Smooth muscle cell (in vitro differentiated cells): ENCODE data around the gene SLC2A14. TPM values are rescaled to one million over a fixed set of nuclear protein-coding genes. Genes with fewer than 3 reads are reported as not detected.
"Not testable (repeated sequence)": the region's sequence is repeated elsewhere in the genome, so short reads cannot be mapped to it uniquely, and the experiment has no call there.

ENCODE experiments used
- DNase-seq: peaks from one replicate; lab custom pipeline; 2025; ENCODE audit not compliant: unreplicated experiment; lab: John Stamatoyannopoulos, UW
- H2AFZ ChIP-seq: fragments of 200-600 bp; sonication (generic); 2 replicates; pipeline ENCODE4 v1.6.0; 2016; ENCODE audit warnings: antibody characterized with exemption, low read depth, mild to moderate bottlenecking
- H3F3A ChIP-seq: fragments of 200-600 bp; sonication (generic); 2 replicates; pipeline ENCODE4 v1.6.0; 2017; ENCODE audit warnings: antibody characterized with exemption, low read depth
- H3K27ac ChIP-seq: fragments of 200-600 bp; sonication (generic); 2 replicates; pipeline ENCODE4 v1.5.1; 2016; ENCODE audit warnings: low read depth, mild to moderate bottlenecking
- H3K27me3 ChIP-seq: fragments of 200-600 bp; sonication (generic); 2 replicates; pipeline ENCODE4 v1.6.1; 2016; ENCODE audit warnings: low read depth, mild to moderate bottlenecking
- H3K36me3 ChIP-seq: fragments of 200-600 bp; sonication (generic); 2 replicates; pipeline ENCODE4 v1.5.1; 2016; ENCODE audit warnings: low read depth
- H3K4me1 ChIP-seq: fragments of 200-600 bp; sonication (generic); 2 replicates; pipeline ENCODE4 v1.5.1; 2016; ENCODE audit warnings: low read depth
- H3K4me2 ChIP-seq: fragments of 200-600 bp; sonication (generic); 2 replicates; pipeline ENCODE4 v1.6.0; 2016; ENCODE audit warnings: mild to moderate bottlenecking
- H3K4me3 ChIP-seq: fragments of 200-600 bp; sonication (generic); 2 replicates; pipeline ENCODE4 v1.5.1; 2016; ENCODE audit warnings: mild to moderate bottlenecking
- H3K79me2 ChIP-seq: fragments of 200-600 bp; sonication (generic); 2 replicates; pipeline ENCODE4 v1.6.0; 2016; ENCODE audit warnings: low read depth, mild to moderate bottlenecking
- H3K9ac ChIP-seq: fragments of 200-600 bp; sonication (generic); 2 replicates; pipeline ENCODE4 v1.6.0; 2016; ENCODE audit warnings: low read depth
- H3K9me3 ChIP-seq: fragments of 200-600 bp; sonication (generic); replicated peaks from 2 replicates; pipeline ENCODE4 v1.5.1; 2016; ENCODE audit warnings: low read depth
- H4K20me1 ChIP-seq: fragments of 200-600 bp; sonication (generic); 2 replicates; pipeline ENCODE4 v1.6.0; 2016; ENCODE audit warnings: low read depth
- WGBS: methylation state at CpG from one replicate; pipeline ENCODE4 v1.1.7; 2016; ENCODE audit warnings: low lambda C conversion rate; 5-methylcytosine and 5-hydroxymethylcytosine counted together
- polyA plus RNA-seq: library from polyadenylated mRNA; unstranded; fragments of >200 nt; fragmentation: Nextera tagmentation; extraction: Ambion mirVana; gene quantifications from 2 replicates; pipeline ENCODE4 v1.2.1, GENCODE V29; 2016
- total RNA-seq: library from RNA; depleted of rRNA; stranded (reverse); fragments of >200 nt; gene quantifications from 2 replicates; pipeline ENCODE4 v1.2.3, GENCODE V29; 2014
- TF ChIP-seq, protein P1 (sequence below): fragments of 200-600 bp; sonication (generic); IDR thresholded peaks from 2 replicates; pipeline ENCODE4 v1.5.1; 2017; ENCODE audit warnings: borderline replicate concordance, mild to moderate bottlenecking, antibody characterized with exemption; ENCODE audit not compliant: insufficient read depth, poor library complexity, severe bottlenecking

Gene SLC2A14
- total and polyA plus RNA-seq, 2 experiments from 2014 or later = 2.8 to 8.1 TPM

DNA sequence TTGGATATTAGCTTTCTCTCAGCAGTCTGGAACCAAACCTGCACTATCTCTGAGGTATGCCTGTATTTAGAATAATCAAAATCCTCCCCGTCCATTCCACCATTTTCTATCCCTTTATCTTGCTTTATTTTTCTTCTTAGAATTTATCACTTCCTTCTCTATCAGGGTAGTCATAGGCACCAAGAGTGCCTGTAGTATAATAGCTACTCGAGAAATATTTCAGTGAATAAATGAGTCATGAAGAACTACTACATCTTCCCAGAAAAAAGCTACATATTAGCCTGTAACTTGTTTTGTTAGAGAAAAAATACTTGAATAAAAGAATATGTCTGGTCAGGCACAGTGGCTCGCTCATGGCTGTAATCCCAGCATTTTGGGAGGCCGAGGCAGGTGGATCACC, 4.3 kb downstream of the SLC2A14 start:
- no peak for DNase-seq
- H3K9ac ChIP-seq = no peak overlapping the region
- TF ChIP-seq, protein P1, sequence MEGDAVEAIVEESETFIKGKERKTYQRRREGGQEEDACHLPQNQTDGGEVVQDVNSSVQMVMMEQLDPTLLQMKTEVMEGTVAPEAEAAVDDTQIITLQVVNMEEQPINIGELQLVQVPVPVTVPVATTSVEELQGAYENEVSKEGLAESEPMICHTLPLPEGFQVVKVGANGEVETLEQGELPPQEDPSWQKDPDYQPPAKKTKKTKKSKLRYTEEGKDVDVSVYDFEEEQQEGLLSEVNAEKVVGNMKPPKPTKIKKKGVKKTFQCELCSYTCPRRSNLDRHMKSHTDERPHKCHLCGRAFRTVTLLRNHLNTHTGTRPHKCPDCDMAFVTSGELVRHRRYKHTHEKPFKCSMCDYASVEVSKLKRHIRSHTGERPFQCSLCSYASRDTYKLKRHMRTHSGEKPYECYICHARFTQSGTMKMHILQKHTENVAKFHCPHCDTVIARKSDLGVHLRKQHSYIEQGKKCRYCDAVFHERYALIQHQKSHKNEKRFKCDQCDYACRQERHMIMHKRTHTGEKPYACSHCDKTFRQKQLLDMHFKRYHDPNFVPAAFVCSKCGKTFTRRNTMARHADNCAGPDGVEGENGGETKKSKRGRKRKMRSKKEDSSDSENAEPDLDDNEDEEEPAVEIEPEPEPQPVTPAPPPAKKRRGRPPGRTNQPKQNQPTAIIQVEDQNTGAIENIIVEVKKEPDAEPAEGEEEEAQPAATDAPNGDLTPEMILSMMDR = no peak
- H3K27ac ChIP-seq = no peak overlapping the region
- no peaks in the 10 kb centered on the region for H3K4me1 ChIP-seq
- no peak overlapping the region for H3K4me3 ChIP-seq
- H3K4me2 ChIP-seq = no peak overlapping the region
- WGBS = 75% methylated on average over 4 of the region's 4 CpGs
- H2AFZ ChIP-seq = no peak overlapping the region
- no peaks in the 10 kb centered on the region for H3K9me3 ChIP-seq
- peaks cover 4% of the 10 kb centered on the region for H3F3A ChIP-seq
- H4K20me1 ChIP-seq = no peaks in the 10 kb centered on the region
- H3K79me2 ChIP-seq = no peaks in the 10 kb centered on the region
- H3K27me3 ChIP-seq = no peaks in the 10 kb centered on the region
- H3K36me3 ChIP-seq = no peaks in the 10 kb centered on the region

DNA sequence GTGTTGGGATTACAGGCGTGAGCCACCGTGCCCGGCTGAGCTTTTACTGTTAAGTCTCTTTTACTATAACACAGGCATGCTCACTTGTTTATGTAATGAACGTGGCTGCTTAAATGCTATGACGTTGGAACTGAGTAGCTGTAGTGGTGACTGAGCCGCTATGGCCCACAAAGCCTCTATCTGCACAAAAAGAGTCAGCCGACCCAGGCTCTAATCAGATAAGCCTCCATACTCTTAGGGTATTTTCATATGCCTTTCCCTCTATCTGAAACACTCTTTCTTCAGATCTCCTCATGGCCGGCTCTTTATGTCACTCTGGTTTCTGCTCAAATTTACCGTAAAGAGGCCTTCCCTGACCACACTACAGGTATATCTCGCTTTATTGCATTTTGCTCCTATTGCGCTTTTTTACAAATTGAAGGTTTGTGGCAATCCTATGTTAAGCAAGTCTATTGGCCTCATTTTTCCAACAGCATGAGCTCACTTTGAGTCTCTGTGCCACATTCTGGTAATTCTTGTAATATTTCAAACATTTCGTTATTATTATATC, 8.0 kb downstream of the SLC2A14 start:
- Histone ChIP-seq H3K4me1 (peaks cover 13% of the 10 kb centered on the region), H3F3A (peaks cover 14% of the 10 kb centered on the region), H3K27me3 (no peaks in the 10 kb centered on the region), H2AFZ (no peak overlapping the region), H3K4me3 (no peak overlapping the region), H3K4me2 (no peak overlapping the region), H3K79me2 (no peaks in the 10 kb centered on the region), H3K9ac (no peak overlapping the region), H4K20me1 (no peaks in the 10 kb centered on the region), H3K9me3 (no peaks in the 10 kb centered on the region), H3K36me3 (no peaks in the 10 kb centered on the region), H3K27ac (no peak overlapping the region)
- DNase-seq = no peak
- TF ChIP-seq, protein P1 = no peak
- 55% methylated on average over 12 of the region's 12 CpGs for WGBS

DNA sequence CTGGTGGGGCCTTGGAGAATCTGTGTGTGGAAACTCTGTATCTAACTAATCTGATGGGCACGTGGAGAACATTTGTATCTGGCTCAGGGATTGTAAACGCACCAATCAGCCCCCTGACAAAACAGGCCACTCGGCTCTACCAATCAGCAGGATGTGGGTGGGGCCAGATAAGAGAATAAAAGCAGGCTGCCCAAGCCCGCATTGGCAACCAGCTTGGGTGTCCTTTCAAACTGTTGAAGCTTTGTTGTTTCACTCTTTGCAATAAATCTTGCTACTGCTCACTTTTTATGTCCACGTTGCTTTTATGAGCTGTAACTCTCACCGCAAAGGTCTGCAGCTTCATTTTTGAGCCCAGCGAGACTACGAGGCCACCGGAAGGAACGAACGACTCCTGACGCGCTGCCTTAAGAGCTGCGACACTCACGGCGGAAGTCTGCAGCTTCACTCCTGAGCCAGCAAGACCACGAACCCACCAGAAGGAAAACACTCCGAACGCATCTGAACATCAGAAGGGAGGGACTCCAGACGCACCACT, 9.8 kb downstream of the SLC2A14 start:
- H3K36me3 ChIP-seq, H3K9me3 ChIP-seq, H3K27ac ChIP-seq, H3K27me3 ChIP-seq, H3K79me2 ChIP-seq, H3K4me3 ChIP-seq, H3K4me2 ChIP-seq, H2AFZ ChIP-seq, DNase-seq, H4K20me1 ChIP-seq, H3K9ac ChIP-seq: not testable (repeated sequence)
- WGBS = 65% methylated on average over 20 of the region's 20 CpGs
- H3F3A ChIP-seq = peaks cover 23% of the 10 kb centered on the region
- peaks cover 24% of the 10 kb centered on the region for H3K4me1 ChIP-seq

DNA sequence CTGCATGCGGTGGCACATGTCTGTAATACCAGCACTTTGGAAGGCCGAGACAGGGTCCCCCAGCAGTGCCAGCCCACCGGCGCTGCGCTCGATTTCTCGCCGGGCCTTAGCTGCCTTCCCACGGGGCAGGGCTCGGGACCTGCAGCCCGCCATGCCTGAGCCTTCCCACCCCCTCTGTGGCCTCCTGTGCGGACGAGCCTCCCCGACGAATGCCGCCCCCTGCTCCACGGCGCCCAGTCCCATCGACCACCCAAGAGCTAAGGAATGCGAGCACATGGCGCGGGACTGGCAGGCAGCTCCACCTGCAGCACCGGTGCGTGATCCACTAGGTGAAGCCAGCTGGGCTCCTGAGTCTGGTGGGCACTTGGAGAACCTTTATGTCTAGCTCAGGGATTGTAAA, 10.4 kb downstream of the SLC2A14 start:
- not testable (repeated sequence) for DNase-seq, H3K9me3 ChIP-seq, H3K27ac ChIP-seq, H3K36me3 ChIP-seq, H3K79me2 ChIP-seq, H2AFZ ChIP-seq, H4K20me1 ChIP-seq, H3K4me3 ChIP-seq, H3K27me3 ChIP-seq, H3K4me2 ChIP-seq, H3K9ac ChIP-seq
- Histone ChIP-seq H3F3A (peaks cover 23% of the 10 kb centered on the region), H3K4me1 (peaks cover 24% of the 10 kb centered on the region)
- WGBS = 95% methylated on average over 23 of the region's 24 CpGs
